ENCODE results near the gene MEF2A.

GRCh38 chr15:99538261-99538660, 27.5 kb upstream of the MEF2A start:
- TF ChIP-seq, protein P1, sequence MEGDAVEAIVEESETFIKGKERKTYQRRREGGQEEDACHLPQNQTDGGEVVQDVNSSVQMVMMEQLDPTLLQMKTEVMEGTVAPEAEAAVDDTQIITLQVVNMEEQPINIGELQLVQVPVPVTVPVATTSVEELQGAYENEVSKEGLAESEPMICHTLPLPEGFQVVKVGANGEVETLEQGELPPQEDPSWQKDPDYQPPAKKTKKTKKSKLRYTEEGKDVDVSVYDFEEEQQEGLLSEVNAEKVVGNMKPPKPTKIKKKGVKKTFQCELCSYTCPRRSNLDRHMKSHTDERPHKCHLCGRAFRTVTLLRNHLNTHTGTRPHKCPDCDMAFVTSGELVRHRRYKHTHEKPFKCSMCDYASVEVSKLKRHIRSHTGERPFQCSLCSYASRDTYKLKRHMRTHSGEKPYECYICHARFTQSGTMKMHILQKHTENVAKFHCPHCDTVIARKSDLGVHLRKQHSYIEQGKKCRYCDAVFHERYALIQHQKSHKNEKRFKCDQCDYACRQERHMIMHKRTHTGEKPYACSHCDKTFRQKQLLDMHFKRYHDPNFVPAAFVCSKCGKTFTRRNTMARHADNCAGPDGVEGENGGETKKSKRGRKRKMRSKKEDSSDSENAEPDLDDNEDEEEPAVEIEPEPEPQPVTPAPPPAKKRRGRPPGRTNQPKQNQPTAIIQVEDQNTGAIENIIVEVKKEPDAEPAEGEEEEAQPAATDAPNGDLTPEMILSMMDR (IDR thresholded peaks at IDR 0.05 in 2 of 3, conservative IDR thresholded peaks at IDR 0.05 in 1 of 3; ENCODE audit: control insufficient read depth in 2 of 3, extremely low read depth in 1 of 3, insufficient read depth in 1 of 3, low read depth in 3 of 3, low read length in 3 of 3): no peak
- no peak for TF ChIP-seq POLR2AphosphoS5 (IDR thresholded peaks at IDR 0.05; ENCODE audit: low read length)
- no peak for TF ChIP-seq ZNF274 (IDR thresholded peaks at IDR 0.05; ENCODE audit: insufficient read depth, insufficient read length)
- no peak for TF ChIP-seq EZH2 (IDR thresholded peaks at IDR 0.05; ENCODE audit: borderline replicate concordance, control insufficient read depth, low read depth, low read length)
- no peak for TF ChIP-seq MXI1 (IDR thresholded peaks at IDR 0.05; ENCODE audit: low read depth, low read length)
- no peak for TF ChIP-seq MYC (IDR thresholded peaks at IDR 0.05; ENCODE audit: insufficient read depth, insufficient read length, insufficient replicate concordance, low read length, severe bottlenecking)
- TF ChIP-seq REST (IDR thresholded peaks at IDR 0.05; ENCODE audit: low read depth, low read length): no peak
- no peak for TF ChIP-seq ZNF217 (IDR thresholded peaks at IDR 0.05)
- no peak for TF ChIP-seq EP300 (IDR thresholded peaks at IDR 0.05; ENCODE audit: borderline replicate concordance in 1 of 2, control insufficient read depth in 1 of 2, low read depth in 2 of 2, low read length in 2 of 2)
- TF ChIP-seq, protein P2, sequence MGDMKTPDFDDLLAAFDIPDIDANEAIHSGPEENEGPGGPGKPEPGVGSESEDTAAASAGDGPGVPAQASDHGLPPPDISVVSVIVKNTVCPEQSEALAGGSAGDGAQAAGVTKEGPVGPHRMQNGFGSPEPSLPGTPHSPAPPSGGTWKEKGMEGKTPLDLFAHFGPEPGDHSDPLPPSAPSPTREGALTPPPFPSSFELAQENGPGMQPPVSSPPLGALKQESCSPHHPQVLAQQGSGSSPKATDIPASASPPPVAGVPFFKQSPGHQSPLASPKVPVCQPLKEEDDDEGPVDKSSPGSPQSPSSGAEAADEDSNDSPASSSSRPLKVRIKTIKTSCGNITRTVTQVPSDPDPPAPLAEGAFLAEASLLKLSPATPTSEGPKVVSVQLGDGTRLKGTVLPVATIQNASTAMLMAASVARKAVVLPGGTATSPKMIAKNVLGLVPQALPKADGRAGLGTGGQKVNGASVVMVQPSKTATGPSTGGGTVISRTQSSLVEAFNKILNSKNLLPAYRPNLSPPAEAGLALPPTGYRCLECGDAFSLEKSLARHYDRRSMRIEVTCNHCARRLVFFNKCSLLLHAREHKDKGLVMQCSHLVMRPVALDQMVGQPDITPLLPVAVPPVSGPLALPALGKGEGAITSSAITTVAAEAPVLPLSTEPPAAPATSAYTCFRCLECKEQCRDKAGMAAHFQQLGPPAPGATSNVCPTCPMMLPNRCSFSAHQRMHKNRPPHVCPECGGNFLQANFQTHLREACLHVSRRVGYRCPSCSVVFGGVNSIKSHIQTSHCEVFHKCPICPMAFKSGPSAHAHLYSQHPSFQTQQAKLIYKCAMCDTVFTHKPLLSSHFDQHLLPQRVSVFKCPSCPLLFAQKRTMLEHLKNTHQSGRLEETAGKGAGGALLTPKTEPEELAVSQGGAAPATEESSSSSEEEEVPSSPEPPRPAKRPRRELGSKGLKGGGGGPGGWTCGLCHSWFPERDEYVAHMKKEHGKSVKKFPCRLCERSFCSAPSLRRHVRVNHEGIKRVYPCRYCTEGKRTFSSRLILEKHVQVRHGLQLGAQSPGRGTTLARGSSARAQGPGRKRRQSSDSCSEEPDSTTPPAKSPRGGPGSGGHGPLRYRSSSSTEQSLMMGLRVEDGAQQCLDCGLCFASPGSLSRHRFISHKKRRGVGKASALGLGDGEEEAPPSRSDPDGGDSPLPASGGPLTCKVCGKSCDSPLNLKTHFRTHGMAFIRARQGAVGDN (IDR thresholded peaks at IDR 0.05): no peak
- TF ChIP-seq NR2C1 (IDR thresholded peaks at IDR 0.05): no peak
- TF ChIP-seq GABPA (IDR thresholded peaks at IDR 0.05; ENCODE audit: low read depth): no peak
- TF ChIP-seq, protein P3, sequence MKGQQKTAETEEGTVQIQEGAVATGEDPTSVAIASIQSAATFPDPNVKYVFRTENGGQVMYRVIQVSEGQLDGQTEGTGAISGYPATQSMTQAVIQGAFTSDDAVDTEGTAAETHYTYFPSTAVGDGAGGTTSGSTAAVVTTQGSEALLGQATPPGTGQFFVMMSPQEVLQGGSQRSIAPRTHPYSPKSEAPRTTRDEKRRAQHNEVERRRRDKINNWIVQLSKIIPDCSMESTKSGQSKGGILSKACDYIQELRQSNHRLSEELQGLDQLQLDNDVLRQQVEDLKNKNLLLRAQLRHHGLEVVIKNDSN (IDR thresholded peaks at IDR 0.05; ENCODE audit: borderline replicate concordance, extremely low read length, insufficient read depth, low read depth, low read length): no peak
- no peak for TF ChIP-seq WRNIP1 (IDR thresholded peaks at IDR 0.05; ENCODE audit: borderline replicate concordance, low read depth, low read length)
